CD4-positive, alpha-beta T cell treated with Interleukin-4 for 4 hours (primary cell): ENCODE measurements around the gene RNF208.

Experiments
- DNase-seq: peaks from one replicate; pipeline ENCODE4 v3.0.0-alpha.2; 2020

The RNF208 gene

DNA sequence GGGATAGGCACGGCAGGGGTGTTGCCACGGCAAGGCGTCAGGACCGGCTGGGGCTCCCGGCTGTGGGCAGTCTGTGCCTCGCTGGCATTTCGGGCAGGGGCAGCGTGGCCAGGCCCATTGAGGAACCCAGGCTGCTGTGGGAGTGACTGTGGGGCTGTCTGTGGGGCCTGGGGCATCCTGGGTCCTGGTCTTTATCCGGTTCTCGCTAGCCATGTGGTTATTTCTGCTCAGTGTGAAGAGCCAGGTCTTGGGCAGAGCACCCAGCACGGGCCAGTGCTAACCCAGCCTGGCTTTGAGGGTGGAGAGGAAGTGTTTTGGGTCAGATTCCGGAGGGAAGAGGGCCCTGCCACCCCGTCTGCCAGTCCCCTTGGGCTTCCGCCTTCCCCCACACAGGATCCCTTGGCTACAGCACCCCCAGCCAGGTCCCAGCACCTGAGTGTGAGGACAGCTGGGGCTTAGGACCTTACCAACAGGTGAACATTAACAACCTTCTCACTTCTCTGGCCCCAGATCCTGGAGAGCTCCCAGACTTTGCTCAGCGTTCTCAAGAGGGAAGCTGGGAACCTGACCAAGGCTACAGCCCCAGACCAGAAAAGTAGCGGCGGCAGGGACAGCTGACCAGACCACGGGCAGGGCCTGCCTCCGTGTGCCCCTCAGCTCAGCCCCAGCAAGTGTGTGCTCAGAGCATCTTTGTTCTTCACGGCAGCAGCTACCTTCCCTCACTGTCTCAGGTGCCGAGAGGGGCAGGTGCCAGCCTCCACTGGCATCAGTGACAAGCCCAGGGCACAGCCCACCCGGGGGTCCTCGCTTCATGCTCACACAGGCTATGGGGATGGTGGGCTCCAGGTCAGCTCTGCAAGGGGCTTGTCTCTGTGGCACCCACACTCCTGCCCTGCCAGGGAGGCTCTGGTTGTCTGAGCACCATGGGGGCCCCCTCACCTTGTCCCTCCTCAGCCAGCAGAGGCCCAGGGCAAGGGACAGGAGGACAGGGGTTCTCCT, 32.4 kb downstream of the RNF208 start:
- DNase-seq, result no peak

DNA sequence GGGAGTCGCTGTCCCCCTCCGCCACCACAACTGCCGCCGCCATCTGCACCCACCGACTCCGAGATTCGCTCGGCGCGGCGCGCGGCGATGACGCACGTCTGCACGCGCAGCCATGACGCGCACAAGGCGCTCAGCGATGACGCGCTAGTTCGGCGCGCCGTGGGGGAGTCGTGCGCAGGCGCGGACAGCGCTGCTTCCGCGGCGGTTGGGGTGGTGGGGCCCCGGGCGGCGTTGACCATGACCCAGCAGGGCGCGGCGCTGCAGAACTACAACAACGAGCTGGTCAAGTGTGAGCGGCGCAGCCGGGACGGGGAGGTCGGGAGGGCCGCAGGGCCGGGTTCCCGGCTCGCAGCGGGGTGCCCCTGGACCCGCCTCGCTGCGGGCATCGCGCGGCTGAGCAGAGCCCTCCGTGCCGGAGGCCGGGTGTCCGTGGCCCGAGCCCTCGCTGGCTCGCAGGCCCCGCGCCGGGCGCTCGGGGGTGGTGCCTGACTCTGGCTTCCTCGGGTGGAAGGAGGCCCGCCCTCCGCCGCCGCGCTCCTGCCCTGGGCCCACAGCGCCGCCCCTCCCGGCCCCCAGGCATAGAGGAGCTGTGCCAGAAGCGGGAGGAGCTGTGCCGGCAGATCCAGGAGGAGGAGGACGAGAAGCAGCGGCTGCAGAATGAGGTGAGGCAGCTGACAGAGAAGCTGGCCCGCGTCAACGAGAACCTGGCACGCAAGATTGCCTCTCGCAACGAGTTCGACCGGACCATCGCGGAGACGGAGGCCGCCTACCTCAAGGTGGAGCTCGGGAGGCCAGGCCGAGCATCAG, 33.3 kb downstream of the RNF208 start, which contains the start of the genes ANAPC2 and SSNA1:
ANAPC2 (minus strand) TSS at position 71 of the 807 bp plus-strand sequence; CDS start at position 43, 28 bp downstream.
SSNA1 (plus strand) TSS at position 187 of the 807 bp plus-strand sequence; CDS start at position 238, 51 bp downstream.
- DNase-seq, result peak; percentile 89

DNA sequence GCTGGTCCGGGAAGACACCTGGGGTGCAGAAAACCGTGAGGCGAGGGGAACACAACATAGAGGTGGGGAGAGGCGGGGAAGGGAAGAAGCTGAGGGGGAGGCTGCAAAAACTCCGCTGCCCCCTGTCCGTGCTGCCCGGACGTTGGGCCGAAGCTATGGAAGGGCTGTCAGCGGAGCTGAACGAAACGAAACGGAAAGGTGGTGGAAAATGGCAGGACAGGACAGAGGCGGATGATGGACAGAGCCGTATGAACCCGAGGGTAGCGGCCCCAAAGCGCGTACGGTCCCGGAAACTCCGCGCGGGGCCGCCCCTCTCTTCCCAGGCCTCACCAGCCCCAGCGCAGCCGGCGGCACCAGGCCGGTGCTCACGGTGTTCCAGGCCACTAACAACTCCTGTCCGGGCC, 34.0 kb downstream of the RNF208 start:
- no peak for DNase-seq

DNA sequence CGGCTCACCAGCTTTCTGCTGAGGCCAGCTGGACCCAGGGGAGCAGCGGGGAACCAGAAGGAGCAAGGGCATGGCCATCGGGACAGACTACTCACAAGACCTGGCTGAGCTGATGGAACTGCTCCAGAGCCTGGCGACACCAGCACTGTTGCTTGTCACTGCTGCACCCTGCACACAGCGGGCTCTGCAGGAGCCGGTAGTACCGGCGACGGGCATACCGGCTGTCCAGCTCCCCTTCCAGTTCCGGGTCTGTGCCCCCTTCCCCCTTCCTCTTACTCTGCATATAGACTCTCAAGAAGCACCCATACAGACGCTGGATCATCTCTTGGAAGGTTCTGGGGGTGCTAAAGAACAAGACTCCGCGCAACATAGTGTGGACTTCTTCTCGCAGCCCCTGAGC, 34.7 kb downstream of the RNF208 start:
- DNase-seq, result no peak

DNA sequence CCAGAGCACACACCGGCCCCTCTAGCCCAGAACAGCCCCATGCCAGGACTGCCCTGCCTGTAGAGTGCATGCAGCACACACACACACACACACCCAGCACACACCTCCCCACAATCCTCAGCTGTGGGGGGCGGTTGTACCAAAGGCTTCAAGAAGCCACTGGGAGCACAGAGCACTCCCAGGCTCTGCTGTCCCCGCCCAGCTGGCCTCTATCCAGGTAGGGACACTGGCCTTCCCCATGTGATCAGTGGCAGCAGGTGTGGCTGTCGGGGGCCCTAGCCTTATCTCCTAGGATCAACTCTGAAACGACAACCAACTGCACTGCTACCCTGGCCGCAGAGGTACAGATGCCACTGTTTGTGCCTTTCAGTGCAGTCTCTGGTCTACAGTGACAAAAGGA, 35.7 kb downstream of the RNF208 start:
- no peak for DNase-seq

DNA sequence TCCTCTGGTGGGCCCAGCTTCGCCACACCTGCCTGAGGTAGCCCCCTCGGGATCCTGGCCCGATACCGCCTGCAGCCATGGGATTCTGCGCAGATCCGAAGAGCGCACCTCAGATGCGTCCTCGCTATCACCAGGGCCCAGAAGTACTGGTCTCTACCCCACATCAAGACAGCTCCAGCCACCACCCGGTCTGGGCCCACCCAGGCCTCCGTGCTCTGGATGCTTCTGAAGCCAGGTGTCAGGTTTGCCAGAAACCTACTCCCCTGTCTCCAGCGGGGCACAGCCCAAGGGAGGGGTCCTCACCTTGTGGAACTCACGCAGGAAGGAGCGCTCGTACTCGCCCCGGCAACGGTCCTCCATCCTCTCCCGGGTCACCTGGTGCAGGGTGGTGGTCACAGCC, 36.1 kb downstream of the RNF208 start:
- DNase-seq, result no peak

DNA sequence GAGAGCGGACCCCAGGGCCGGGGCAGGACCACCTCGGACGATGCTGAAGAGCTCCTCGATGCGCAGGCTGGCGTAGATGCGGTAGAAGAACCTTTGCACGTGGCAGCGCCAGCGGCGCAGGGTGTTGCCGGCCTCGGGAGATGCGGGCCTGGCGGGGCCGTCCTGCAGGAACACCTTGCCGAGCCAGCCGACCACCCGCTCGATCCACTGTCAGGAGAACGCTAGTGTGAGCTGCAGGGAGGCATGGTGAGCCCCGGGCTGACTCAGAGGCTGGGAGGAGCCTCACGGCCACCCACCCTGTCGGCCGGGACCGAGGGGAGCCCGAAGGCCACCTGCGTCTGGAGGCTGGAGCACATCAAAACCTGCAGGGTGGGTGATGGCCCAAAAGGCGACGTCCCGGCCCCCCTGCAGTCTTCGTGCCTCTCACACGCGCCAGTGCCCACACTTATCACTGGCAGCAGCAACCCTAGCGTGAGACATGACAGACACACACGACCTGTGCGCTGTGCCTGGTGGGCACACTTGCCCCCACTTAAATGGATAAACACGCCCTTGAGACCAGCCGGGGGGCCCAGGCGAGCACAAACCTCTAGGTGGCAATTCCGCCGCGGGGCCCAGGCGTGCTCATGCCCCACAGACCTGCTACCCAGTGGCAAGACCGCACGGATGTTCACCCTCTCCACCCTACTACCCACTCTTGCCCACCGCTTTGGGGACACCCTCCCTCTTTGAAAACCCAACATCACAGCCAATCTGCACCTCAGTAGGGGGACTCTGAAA, 37.0 kb downstream of the RNF208 start:
- DNase-seq, result no peak

DNA sequence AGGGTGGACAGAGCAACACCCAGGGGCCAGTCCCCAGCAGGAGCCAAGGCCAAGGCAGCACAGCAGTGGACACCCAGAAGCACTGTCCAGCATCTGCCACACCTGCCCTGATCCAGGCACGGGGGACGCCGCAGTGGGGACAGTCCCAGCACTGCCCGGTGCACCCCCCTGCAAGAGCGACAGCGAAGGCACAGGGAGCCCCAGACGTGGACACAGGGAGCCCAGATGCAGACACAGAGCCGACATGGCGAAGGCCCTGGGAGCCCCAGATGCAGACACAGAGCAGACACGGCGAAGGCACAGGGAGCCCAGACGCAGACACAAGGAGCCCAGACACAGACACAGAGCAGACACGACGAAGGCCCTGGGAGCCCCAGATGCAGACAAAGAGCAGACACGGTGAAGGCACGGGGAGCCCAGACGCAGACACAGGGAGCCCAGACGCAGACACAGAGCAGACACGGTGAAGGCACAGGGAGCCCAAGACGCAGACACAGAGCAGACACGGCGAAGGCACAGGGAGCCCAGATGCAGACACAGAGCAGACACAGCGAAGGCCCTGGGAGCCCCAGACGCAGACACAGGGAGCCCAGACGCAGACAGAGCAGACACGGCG, 38.0 kb downstream of the RNF208 start:
- DNase-seq, result no peak

DNA sequence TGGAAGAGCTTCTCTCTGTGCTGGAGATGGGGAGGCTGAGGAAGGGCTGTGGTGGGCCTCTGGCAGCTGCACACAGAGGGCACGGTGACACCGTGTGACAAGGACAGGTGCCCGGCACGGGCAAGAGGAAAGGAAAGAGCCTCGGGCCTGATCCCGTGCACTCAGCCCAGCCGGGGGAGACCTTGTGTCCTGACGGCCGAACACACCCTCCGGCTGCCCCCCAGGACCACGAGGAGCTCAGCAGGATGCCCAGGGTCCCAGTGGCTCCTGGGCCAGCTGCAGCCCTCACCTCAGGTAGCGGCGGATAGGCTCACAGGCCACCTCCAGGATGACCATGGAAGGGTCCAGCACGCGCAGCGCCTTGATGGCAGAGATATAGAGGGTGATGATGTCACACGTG, 39.2 kb downstream of the RNF208 start:
- DNase-seq, result no peak

DNA sequence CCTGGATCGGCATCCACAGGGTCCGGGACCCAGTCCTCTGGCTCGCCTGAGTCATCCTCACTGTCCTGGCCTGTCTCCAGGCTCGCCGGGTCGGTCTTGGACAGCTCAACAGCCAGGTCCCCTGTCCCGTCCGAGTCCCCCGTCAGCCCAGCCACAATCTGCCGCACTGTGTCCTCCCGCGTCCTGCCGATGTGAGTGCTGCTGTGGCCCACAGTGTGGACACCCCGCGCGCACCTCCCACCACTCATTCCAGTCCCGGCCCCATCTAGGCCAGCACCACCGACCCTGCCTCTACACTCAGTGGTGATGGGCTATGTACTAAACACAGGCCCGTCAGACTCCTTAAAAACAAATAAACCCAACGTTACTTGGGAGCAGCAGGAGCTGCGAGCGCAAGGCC, 40.4 kb downstream of the RNF208 start:
- DNase-seq, result no peak

DNA sequence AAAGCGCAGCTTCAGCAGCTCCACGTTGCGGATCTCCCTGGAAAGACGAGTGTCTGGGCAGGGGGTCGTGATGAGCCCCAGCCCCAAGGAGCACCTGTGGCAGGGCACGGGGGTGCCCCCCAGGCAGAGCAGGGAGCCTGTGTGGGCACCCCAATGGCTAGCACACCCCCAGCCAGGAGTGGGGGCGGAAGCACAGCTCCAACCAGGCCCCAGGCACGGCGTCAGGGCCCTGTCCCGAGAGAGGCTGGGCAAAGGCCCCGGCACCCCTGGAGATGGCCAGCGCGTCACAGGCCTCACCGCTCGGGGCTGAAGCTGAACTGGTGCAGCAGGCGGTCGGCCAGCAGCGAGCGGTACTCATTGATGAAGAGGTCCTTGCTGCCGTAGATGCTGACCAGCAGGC, 41.5 kb downstream of the RNF208 start:
- DNase-seq, result no peak

DNA sequence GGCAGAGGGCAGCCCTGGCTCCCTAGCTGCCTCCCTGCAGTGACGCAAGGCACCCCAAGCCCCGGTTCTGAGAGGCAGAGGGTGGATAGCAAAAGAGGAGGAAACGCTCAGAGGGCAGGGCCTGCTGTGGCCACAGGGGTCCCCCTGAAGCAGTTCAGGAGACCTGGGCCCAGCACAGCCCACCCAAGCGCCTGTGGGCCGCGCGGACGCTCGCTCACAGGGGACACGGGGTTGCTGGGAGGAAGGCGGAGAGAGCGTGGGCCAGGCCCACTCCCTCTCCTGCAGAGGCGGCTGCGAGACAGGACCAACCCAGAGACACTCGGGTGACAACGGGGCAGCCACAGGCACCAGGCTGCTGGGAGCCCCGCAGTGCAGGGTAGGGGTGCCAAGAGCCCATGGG, 42.3 kb downstream of the RNF208 start:
- no peak for DNase-seq

DNA sequence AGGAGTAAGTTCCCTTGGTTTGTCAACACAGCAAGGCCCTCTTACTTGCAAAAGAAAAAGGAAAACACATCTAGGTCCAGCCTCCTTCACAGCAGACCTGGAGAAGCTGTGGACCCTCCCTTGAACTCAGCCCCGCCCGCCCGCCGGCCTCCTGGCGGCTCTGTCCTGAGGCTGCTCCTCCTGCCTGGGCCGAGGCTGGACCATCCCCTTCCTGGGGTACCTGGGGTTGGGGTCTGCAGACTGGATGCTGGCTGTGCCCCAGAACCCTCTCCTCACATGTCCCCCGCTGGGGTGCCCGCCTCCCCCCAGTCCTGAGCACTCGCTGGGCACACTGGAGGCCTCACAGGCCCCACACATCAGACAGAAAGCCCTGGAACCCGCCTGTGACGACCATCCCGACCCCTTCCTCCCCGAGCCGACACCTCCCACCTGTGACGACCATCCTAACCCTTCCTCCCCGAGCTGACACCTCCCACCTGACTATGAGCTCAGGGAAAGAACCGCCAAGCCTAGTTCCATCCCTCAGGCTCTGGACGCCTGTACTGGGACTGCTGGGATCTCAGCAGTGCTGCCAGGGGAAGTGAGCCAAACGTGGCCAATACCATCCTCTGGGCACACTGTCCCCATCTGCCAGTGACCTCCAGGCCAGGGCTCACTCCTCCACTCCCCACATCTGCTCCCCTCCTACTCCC, 43.0 kb downstream of the RNF208 start:
- no peak for DNase-seq

DNA sequence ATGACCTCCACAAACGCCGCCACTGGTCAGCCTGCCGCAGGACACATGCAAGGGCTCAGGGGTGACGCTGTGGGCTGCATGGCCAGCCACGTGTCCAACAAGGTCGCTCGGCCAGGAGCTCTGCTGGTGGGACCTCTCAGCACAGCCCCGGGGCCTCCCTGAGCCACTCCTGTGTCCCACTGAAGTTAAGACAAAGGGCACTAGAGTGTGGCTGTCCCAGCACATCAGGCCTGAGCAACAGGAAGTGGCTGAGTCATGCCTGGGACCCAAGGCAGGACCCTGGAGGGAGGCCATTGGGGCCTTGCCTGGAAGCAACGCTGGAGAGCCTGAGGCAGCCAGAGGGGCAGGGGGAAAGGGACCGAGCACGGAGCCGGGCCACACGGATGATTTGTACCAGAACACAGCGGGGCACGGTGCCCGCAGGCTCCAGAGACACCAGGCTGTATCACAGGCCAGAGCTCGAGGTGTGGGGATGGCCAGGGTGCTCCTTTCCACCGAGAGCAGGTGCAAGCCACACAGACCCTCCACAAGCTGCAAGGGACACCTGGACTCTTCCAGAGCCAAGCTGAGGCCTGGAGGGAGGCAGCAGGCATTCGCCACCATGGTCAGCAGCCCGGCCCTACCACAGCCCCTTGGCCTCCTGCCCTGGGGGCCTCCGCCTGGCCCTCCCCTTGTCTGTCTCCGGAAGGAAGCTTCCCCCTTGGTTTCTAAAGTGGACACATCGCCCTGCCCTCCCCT, 43.7 kb downstream of the RNF208 start:
- DNase-seq, result no peak

DNA sequence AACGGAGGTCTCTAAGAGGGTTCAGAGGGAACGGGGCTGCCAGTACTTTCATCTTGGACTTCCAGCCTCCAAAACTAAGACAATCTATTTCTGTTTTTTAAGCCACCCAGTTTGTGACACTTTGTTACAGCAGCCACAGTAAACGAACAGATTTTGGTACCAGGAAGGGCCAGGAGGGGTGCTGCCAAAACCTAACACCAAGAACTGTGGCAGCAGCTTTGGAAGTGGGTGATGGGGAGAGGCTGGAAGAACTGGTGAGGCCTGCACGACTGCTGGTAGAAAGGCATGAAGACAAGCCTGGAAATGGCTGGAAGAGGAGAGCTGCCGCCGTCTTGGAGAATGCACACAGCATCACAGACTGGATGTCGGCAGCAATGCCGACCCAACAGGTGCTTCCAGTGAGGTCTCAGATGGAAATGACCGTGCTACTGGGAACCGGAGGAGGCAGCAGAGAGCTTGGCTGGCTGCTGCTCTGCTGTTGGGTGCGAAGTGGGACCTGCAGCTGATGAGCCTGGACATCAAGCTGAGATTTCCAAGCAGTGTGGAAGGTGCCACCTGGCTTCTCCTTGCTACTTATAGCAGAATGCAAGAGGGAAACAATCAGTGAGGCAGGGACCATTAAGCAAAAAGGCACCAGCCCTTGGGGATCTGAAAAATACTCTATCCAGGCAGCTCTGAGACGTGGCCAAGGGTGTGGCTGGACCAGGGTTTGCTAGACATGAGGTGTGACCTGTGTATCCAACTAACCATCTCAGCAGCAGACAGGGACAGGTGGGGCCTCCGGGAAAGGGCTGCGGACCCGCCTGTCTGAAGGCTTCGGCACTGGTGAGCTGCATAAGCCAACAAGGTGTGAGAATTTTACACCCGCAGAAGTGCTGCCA, 45.5 kb downstream of the RNF208 start:
- DNase-seq, result peak; percentile 15

DNA sequence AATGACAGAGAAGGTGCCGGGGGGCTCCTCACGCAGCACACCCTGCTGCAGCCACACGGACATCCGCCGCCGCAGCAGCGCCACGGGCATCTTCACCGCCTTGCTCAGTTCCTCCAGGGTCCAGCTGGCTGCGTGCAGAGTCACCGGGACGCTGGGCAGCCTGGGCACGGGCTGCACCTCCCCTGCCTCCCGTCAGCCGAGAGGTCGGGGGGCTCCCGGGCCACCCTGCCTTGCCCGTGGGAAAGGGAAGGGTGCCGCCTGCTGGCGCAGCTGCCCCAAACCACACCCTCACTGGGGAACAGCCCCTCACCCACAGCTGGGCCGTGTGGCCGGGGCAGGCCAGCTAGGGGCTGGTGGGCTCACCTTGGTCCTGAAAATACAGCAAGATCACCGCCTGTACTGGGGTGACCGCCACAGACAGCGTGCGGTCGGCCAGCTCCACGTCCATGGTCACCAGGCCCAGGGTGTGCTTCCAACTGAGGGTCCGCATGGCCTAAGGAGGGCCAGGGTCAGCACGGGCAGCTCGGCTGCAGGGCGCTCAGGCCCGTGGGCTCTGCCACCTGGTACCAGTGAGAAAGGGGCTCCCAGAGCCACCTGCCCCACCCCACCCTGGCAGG, 46.6 kb downstream of the RNF208 start:
- DNase-seq, result no peak

DNA sequence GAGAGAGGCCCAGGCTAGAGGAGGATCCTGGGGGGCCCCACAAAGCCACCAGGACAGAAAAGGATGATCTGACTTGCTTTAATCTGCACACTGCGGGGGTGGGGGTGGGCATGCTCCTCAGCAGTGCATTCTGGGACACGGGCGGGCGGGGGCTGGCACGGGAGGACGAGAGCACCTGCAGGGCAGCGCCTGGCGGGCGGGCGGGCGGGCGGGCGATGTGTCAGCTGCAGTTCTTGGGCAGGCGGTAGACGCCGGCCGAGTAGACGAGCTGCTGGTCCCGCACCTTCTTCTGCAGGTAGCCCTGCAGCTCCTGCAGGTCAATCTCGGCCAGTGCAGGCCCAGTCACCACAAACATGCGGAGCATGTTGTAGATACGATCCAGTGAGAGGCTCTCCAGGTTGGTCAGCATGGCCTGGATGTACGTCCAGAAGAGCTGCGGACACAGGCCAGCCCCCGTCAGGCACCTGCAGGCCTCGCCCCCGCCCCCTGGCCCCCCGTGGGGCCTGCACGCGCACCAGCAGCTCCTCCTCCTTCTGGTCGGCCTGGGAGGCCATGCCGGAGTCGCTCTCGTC, 47.2 kb downstream of the RNF208 start:
- DNase-seq, result no peak

DNA sequence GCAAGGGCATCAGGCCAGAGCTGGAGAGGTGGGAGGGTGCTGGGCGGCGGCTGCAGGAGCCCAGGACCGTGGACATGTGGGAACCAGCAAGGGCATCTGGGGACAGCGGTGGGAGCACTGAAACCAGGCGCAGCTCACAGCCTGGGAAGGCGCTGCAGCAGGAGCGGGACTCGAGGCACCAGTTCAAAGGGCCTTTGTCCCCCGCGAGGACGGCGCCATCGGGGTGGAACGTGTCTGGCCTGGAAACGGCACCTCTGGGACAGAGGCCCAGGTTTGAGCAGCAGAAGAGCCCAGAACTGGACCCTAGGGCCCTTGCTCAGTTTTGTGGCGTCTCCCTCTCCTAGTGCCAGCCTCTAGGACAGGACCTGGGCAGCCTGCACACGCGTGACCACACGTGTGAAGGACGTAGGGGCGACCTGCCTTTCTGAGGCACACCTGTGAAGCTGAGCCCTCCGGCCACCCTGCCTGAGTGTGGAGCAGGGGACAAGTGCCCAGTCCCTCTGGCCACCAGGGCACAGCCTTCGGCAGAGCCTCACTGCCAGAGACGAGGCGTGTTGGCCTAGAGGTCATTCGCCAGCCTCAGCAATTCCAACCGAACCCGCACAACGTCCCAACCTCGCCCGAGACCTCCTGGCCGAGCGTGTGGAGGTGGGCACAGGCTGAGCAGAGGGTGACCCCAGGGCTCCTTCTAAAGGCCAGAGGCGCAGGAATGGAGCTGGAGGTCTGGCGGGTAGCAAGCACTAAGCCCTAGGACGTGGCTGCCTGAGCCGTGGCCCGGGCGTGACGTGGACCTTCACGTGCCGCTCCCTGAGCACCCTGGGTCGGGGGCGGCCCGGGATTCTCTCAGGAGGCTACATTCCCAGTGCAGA, 48.0 kb downstream of the RNF208 start:
- no peak for DNase-seq
